PC-9 (cell line): Measurements from ENCODE around the gene DENND4A. TPM values are rescaled to one million over a fixed set of nuclear protein-coding genes. Genes with fewer than 3 reads are reported as not detected.

Experiments
- BruUV-seq: library from RNA; stranded (reverse); fragments of 400-500 nt; replicated peaks from 2 replicates; lab custom pipeline; 2021; lab: Mats Ljungman, UMichigan
- CTCF ChIA-PET: fragments of 300-600 bp; sonication (Branson Sonifier 250); formaldehyde crosslinking; loops from one replicate; lab custom pipeline; 2022; ENCODE audit warnings: antibody characterized with exemption; lab: Charles Lee
- POLR2A ChIA-PET: fragments of 300-600 bp; sonication (Branson Sonifier 250); formaldehyde crosslinking; loops from one replicate; lab custom pipeline; 2022; ENCODE audit warnings: antibody characterized with exemption; ENCODE audit not compliant: unreplicated experiment; lab: Charles Lee
- DNase-seq, 2 experiments: peaks; one replicate each; pipeline versions ENCODE4 v3.0.0 to v3.0.0-alpha.2; 2015 to 2022; ENCODE audit warnings: mixed read lengths in 1 of 2
- H2AFZ ChIP-seq: fragments of 200-600 bp; sonication (generic); 2 replicates; pipeline ENCODE4 v1.8.1; 2017; ENCODE audit warnings: antibody characterized with exemption
- H3F3A ChIP-seq: fragments of 200-600 bp; sonication (generic); 2 replicates; pipeline ENCODE4 v1.8.1; 2017; ENCODE audit warnings: antibody characterized with exemption, mild to moderate bottlenecking, low read depth; ENCODE audit not compliant: insufficient read depth
- H3K27ac ChIP-seq: fragments of 200-600 bp; sonication (generic); 2 replicates; pipeline ENCODE4 v1.6.1; 2016; ENCODE audit warnings: mixed run types
- H3K27me3 ChIP-seq: fragments of 200-600 bp; sonication (generic); 2 replicates; pipeline ENCODE4 v1.6.1; 2016; ENCODE audit warnings: low read depth, mixed run types; ENCODE audit not compliant: insufficient read depth
- H3K36me3 ChIP-seq: fragments of 200-600 bp; sonication (generic); 2 replicates; pipeline ENCODE4 v1.6.1; 2016; ENCODE audit warnings: low read depth, mixed run types
- H3K4me1 ChIP-seq: fragments of 200-600 bp; sonication (generic); replicated peaks from 2 replicates; pipeline ENCODE4 v1.6.1; 2016; ENCODE audit warnings: mixed run types; ENCODE audit not compliant: insufficient read depth
- H3K4me2 ChIP-seq: fragments of 200-600 bp; sonication (generic); 2 replicates; pipeline ENCODE4 v1.6.1; 2017; ENCODE audit warnings: mixed run types
- H3K4me3 ChIP-seq: fragments of 200-600 bp; sonication (generic); 2 replicates; pipeline ENCODE4 v1.6.1; 2016; ENCODE audit warnings: mixed run types
- H3K79me2 ChIP-seq: fragments of 200-600 bp; sonication (generic); 2 replicates; pipeline ENCODE4 v1.6.1; 2017; ENCODE audit warnings: low read depth, mixed run types
- H3K9me2 ChIP-seq: fragments of 200-600 bp; sonication (generic); 2 replicates; pipeline ENCODE4 v1.8.1; 2017; ENCODE audit warnings: mild to moderate bottlenecking; ENCODE audit not compliant: insufficient read depth
- H3K9me3 ChIP-seq: fragments of 200-600 bp; sonication (generic); 2 replicates; pipeline ENCODE4 v1.8.1; 2016; ENCODE audit warnings: low read depth; ENCODE audit not compliant: insufficient read depth
- H4K20me1 ChIP-seq: fragments of 200-600 bp; sonication (generic); 2 replicates; pipeline ENCODE4 v1.8.1; 2017; ENCODE audit not compliant: insufficient read depth
- EZH2 ChIP-seq: fragments of 200-600 bp; sonication (generic); IDR thresholded peaks from 2 replicates; pipeline ENCODE4 v1.8.0; 2017; ENCODE audit warnings: antibody characterized with exemption, low read depth
- intact Hi-C: fragments of 100-400 bp; cut with micrococcal nuclease; formaldehyde crosslinking; loops from one replicate; pipeline ENCODE4 v1.10.0; 2022; ENCODE audit not compliant: unreplicated experiment
- total RNA-seq: library from RNA; stranded (reverse); gene quantifications from 2 replicates; pipeline ENCODE4 v1.2.3, GENCODE V29; 2021
- TF ChIP-seq, protein P1 (sequence below): fragments of 200-600 bp; sonication (generic); conservative IDR thresholded peaks from 2 replicates; pipeline ENCODE4 v1.6.1; 2017; ENCODE audit warnings: mixed run types, antibody characterized with exemption, mild to moderate bottlenecking, moderate library complexity

DENND4A gene
- total RNA-seq, 1 experiment from 2014 or later, result 16.3 TPM

DNA sequence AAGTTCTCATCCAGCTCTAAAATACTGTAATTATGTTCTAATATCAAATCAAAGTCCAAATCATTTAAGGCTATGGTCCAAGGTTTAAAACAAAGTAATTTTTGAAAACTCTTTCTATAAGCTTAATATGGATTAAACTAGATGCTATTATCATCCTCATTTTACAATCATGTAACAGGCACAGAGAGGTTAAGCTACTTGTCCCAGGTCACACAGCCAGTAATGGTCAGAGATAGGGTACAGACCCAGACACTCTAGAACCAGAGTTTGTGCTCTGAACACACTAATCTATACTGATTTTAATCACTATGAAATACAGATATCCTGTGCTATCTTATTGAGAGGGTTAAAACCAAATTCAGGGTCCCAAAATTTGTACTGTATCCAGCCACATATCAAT, 44.8 kb downstream of the DENND4A start:
- Histone ChIP-seq H3K36me3 (no peaks in the 10 kb centered on the region), H2AFZ (no peak overlapping the region), H4K20me1 (no peaks in the 10 kb centered on the region), H3K79me2 (no peaks in the 10 kb centered on the region), H3K27ac (no peak overlapping the region), H3K4me2 (no peak overlapping the region), H3K9me3 (no peaks in the 10 kb centered on the region), H3K27me3 (no peaks in the 10 kb centered on the region), H3K4me1 (no peaks in the 10 kb centered on the region), H3K9me2 (no peaks in the 10 kb centered on the region), H3K4me3 (no peak overlapping the region), H3F3A (no peaks in the 10 kb centered on the region)
- intact Hi-C loops, result no loop called here
- CTCF ChIA-PET, result no interaction called here
- DNase-seq, result no peak
- BruUV-seq, result no TSS peak
- POLR2A ChIA-PET, result no interaction called here
- no peak for TF ChIP-seq EZH2
- TF ChIP-seq, protein P1, sequence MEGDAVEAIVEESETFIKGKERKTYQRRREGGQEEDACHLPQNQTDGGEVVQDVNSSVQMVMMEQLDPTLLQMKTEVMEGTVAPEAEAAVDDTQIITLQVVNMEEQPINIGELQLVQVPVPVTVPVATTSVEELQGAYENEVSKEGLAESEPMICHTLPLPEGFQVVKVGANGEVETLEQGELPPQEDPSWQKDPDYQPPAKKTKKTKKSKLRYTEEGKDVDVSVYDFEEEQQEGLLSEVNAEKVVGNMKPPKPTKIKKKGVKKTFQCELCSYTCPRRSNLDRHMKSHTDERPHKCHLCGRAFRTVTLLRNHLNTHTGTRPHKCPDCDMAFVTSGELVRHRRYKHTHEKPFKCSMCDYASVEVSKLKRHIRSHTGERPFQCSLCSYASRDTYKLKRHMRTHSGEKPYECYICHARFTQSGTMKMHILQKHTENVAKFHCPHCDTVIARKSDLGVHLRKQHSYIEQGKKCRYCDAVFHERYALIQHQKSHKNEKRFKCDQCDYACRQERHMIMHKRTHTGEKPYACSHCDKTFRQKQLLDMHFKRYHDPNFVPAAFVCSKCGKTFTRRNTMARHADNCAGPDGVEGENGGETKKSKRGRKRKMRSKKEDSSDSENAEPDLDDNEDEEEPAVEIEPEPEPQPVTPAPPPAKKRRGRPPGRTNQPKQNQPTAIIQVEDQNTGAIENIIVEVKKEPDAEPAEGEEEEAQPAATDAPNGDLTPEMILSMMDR, result no peak

DNA sequence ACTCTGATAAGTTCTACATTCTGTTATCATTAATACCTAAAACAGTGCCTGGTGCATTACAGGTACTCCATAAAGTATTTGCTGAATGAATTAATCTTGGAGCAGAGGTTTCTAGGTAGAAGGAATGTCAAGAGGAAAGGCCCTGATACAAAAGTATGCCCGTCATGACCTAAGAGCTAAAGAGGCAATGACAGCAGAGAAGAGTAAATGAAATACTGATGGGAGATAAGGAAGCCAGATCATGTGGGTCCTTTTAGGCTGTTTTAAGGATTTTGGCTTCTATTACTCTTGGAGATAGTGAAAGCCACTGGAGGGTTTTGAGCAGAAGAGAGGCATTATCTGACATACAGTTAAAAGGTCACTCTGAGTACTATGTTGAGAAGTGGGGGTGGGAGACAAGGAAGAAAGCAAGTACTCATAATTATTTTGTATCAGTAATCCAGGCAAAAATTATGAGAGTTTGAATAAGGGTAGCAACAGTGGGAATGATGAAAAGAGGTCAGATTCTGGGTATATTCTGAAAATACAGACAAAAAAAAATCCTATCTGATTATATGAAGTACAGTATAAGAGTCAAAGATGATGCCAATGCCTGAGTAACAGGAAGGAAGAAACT, 48.3 kb downstream of the DENND4A start:
- Histone ChIP-seq H3K4me1 (peaks cover 2% of the 10 kb centered on the region; the same call in 1 of the 2 replicates), H3F3A (no peaks in the 10 kb centered on the region; the same call in 1 of the 2 replicates), H3K36me3 (no peaks in the 10 kb centered on the region), H3K9me2 (no peaks in the 10 kb centered on the region), H3K27me3 (no peaks in the 10 kb centered on the region), H4K20me1 (no peaks in the 10 kb centered on the region), H3K9me3 (no peaks in the 10 kb centered on the region), H2AFZ (no peak overlapping the region), H3K27ac (no peak overlapping the region), H3K79me2 (no peaks in the 10 kb centered on the region), H3K4me3 (no peak overlapping the region), H3K4me2 (no peak overlapping the region)
- intact Hi-C loops, result no loop called here
- no peak for TF ChIP-seq EZH2
- TF ChIP-seq, protein P1, result no peak
- CTCF ChIA-PET, result interaction anchor here (0.5 kb wide), 1 partner anchor 259 kb away, joined by 6 read pairs; no protein-coding TSS in a partner anchor
- no TSS peak for BruUV-seq
- no peak for DNase-seq
- POLR2A ChIA-PET, result no interaction called here

DNA sequence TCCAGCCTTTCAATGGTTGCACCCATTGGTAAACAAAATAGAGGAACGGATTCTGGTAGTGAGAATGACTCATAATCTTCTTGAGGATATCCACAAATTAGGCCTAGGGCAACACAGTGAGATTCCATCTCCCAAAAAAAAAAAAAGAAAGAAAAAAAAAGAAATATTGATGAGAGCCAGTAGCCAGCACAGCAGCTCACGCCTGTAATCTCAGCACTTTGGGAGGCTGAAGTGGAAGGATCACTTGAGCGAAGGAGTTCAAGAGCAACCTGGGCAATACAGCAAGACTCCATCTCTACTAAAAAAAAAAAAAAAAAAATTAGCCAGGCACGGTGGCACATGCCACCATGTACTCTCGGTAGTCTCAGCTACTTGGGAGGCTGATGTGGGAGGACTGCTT, 51.9 kb downstream of the DENND4A start:
- POLR2A ChIA-PET, result no interaction called here
- DNase-seq, result no peak
- CTCF ChIA-PET, result no interaction called here

More for the DNA sequence above, 51.9 kb downstream of the DENND4A start:
- Histone ChIP-seq H4K20me1 (no peaks in the 10 kb centered on the region), H3K9me2 (no peaks in the 10 kb centered on the region), H3K4me3 (no peak overlapping the region), H3K36me3 (no peaks in the 10 kb centered on the region), H3F3A (no peaks in the 10 kb centered on the region; the same call in 1 of the 2 replicates), H3K27me3 (no peaks in the 10 kb centered on the region), H2AFZ (no peak overlapping the region), H3K4me1 (peaks cover 7% of the 10 kb centered on the region; the same call in 1 of the 2 replicates), H3K4me2 (no peak overlapping the region), H3K9me3 (no peaks in the 10 kb centered on the region), H3K27ac (no peak overlapping the region), H3K79me2 (no peaks in the 10 kb centered on the region)
- intact Hi-C loops, result no loop called here
- BruUV-seq, result no TSS peak
- TF ChIP-seq, protein P1, result no peak
- TF ChIP-seq EZH2, result no peak
